Measurements from ENCODE around the gene IL1RAPL2. TPM values are rescaled to one million over a fixed set of nuclear protein-coding genes. Genes with fewer than 3 reads are reported as not detected.
"Not testable (repeated sequence)": the region's sequence is repeated elsewhere in the genome, so short reads cannot be mapped to it uniquely, and the experiment has no call there.

IL1RAPL2 gene
- total RNA-seq, 1 experiment from 2014 or later = not detected

DNA sequence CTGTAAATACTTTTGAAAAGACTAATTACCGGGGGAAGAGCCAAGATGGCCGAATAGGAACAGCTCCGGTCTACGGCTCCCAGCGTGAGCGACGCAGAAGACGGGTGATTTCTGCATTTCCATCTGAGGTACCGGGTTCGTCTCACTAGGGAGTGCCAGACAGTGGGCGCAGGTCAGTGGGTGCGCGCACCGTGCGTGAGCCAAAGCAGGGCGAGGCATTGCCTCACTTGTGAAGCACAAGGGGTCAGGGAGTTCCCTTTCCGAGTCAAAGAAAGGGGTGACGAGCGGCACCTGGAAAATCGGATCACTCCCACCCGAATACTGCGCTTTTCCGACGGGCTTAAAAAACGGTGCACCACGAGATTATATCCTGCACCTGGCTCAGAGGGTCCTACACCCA is 1230.9 kb downstream of the IL1RAPL2 start:
- not testable (repeated sequence) for DNase-seq (ENCODE audit: low read depth)

DNA sequence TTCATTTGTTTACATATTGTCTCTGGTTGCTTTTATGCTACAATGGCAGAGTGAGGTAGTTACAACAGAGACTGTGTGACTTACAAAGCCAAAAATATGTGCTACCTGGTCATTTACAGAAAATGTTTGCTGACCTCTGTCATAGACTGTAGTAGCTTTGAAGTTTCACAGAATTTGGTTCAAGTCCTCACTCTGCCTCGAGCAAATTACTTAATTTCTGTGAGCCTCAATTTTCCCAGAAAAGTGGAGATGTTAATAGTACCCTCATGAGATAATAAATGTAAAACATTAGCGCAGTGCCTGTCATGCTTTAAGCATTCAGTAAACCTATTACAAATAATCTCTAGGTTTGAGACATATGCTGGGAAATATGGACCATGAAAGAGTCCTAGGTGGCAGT is 1237.9 kb downstream of the IL1RAPL2 start:
- DNase-seq (ENCODE audit: low read depth) = no peak

DNA sequence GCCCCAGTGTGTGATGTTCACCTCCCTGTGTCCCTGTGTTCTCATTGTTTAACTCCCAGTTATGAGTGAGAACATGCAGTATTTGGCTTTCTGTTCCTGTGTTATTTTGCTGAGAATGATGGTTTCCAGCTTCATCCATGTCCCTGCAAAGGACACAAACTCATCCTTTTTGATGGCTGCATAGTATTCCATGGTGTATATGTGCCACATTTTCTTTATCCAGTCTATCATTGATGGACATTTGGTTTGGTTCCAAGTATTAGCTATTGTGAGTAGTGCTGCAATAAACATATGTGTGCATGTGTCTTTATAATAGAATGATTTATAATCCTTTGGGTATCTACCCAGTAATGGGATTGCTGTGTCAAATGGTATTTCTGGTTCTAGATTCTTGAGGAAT is 1239.7 kb downstream of the IL1RAPL2 start:
- DNase-seq (ENCODE audit: low read depth) = not testable (repeated sequence)

DNA sequence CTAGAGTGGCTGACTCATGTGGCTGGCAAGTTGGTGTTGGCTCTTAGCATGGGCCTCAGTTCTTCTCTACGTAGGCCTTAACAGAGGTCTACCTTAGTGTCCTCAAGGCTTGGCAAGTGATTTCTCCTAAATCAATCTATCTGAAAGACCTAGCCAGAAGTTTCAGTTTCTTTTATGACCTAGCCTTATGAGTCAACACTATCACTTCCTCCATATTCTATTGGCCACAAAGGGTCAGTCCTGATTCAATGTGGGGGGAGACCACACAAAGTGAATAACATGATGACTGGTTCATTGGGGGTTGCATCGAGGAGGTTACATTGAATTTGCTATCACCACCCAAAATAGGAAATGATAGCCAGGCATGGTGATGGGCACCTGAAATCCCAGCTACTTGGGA is 1250.5 kb downstream of the IL1RAPL2 start:
- DNase-seq (ENCODE audit: low read depth) = no peak
